ACC112 (cell line): ENCODE data around the gene OR10W1.

Experiments used
- H2AFZ ChIP-seq: fragments of 200-600 bp; sonication (generic); one replicate; pipeline ENCODE4 v1.6.0; 2017; ENCODE audit warnings: antibody characterized with exemption, low read length; ENCODE audit not compliant: unreplicated experiment
- H3K27ac ChIP-seq: fragments of 200-600 bp; sonication (generic); 2 replicates; pipeline ENCODE4 v1.5.1; 2014; ENCODE audit warnings: low read depth, mild to moderate bottlenecking, antibody characterized with exemption, low read length, moderate library complexity
- H3K27me3 ChIP-seq: fragments of 200-600 bp; sonication (generic); 2 replicates; pipeline ENCODE4 v1.6.1; 2014; ENCODE audit warnings: mild to moderate bottlenecking, antibody characterized with exemption, low read length, moderate library complexity, mixed read lengths; ENCODE audit not compliant: insufficient read depth
- H3K36me3 ChIP-seq: fragments of 200-600 bp; sonication (generic); 2 replicates; pipeline ENCODE4 v1.6.1; 2016; ENCODE audit warnings: mild to moderate bottlenecking, antibody characterized with exemption, low read length, moderate library complexity, mixed read lengths; ENCODE audit not compliant: insufficient read depth
- H3K4me1 ChIP-seq: fragments of 200-600 bp; sonication (generic); one replicate; pipeline ENCODE4 v1.6.1; 2016; ENCODE audit warnings: low read length, mixed read lengths; ENCODE audit not compliant: insufficient read depth, unreplicated experiment, control insufficient read depth
- H3K4me3 ChIP-seq: fragments of 200-600 bp; sonication (generic); 2 replicates; pipeline ENCODE4 v1.5.1; 2014; ENCODE audit warnings: mild to moderate bottlenecking, low read depth, low read length
- H3K79me2 ChIP-seq: fragments of 200-600 bp; sonication (generic); one replicate; pipeline ENCODE4 v1.6.0; 2016; ENCODE audit warnings: low read length; ENCODE audit not compliant: control insufficient read depth, unreplicated experiment, insufficient read depth

OR10W1 gene

GRCh38 chr11:58243954-58244353 lies 24.1 kb downstream of the OR10W1 start:
- H3K36me3 ChIP-seq: no peaks in the 10 kb centered on the region
- H3K27ac ChIP-seq: no peak overlapping the region
- no peak overlapping the region for H3K4me3 ChIP-seq
- no peak overlapping the region for H2AFZ ChIP-seq
- no peaks in the 10 kb centered on the region for H3K79me2 ChIP-seq
- H3K4me1 ChIP-seq: no peaks in the 10 kb centered on the region
- peaks cover 11% of the 10 kb centered on the region; the same call in 1 of the 2 replicates for H3K27me3 ChIP-seq

- Histone ChIP-seq H3K79me2 (no peaks in the 10 kb centered on the region), H3K4me3 (no peak overlapping the region), H3K36me3 (no peaks in the 10 kb centered on the region), H3K4me1 (no peaks in the 10 kb centered on the region), H2AFZ (no peak overlapping the region), H3K27ac (no peak overlapping the region), H3K27me3 (no peaks in the 10 kb centered on the region)
These were observed 40.0 kb downstream of the OR10W1 start for GRCh38 chr11:58227956-58228615.

- Histone ChIP-seq H3K4me3 (no peak overlapping the region), H3K27ac (no peak overlapping the region), H3K4me1 (no peaks in the 10 kb centered on the region), H2AFZ (no peak overlapping the region), H3K27me3 (no peaks in the 10 kb centered on the region), H3K79me2 (no peaks in the 10 kb centered on the region), H3K36me3 (no peaks in the 10 kb centered on the region)
These were observed 45.3 kb downstream of the OR10W1 start for GRCh38 chr11:58222721-58223120.
